GM12892 (cell line): Measurements from ENCODE around the gene TFEB.

Experiments used
- POLR2A ChIP-seq: IDR thresholded peaks from 2 replicates; pipeline ENCODE4 v1.6.1; 2011; ENCODE audit warnings: low read depth, low read length, control low read depth
- POLR2AphosphoS5 ChIP-seq: IDR thresholded peaks from 2 replicates; pipeline ENCODE4 v1.6.1; 2011; ENCODE audit warnings: low read depth, low read length, control low read depth

DNA sequence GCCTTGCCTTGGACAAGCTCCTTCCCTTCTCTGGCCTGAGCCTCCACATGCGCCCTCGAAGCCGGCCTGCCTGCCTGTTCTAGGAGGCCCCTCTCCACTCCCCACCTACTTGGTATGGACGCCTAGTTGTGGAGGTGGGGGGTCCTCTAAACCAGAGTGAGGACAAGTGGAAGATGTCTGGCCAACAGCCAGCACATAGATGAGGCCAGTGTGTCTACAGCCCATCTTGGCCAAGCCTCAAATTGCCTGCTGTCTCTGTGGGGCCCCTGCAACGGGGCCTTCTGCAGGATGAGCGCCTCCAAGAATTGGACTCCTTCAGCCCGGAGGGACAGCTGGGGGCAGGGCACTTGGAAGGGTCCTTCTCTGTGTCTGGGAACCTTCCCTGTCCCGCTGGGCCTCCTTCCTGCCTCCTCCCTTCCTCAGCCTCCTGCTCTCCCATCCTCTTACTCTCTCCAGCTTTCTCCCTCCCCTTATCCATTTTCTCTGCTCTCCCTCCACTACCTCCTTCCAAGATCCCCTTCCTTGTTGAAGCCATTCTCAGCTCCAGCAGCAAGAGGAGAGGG lies 95.5 kb downstream of the TFEB start:
- TF ChIP-seq POLR2AphosphoS5 (no peak), POLR2A (no peak)
